Thyroid gland (tissue), 4 donors: ENCODE measurements around the gene LRFN3.
A peak's percentile ranks its signal among the peaks of the same experiment; 100 is the strongest.

Experiments used
- CTCF ChIP-seq, 6 experiments: fragments of 200-600 bp in 3 of 6; fragments of 450-650 bp in 3 of 6; sonication (generic) in 3 of 6; IDR thresholded peaks; one replicate each; pipeline ENCODE4 v1.5.1; 2016 to 2019; ENCODE audit warnings: antibody characterized with exemption in 6 of 6, mild to moderate bottlenecking in 2 of 6, inconsistent platforms in 1 of 6, moderate library complexity in 1 of 6
- POLR2A ChIP-seq, 2 donors: fragments of 450-650 bp; IDR thresholded peaks; one replicate each; pipeline ENCODE4 v1.6.1; 2017; ENCODE audit warnings: antibody characterized with exemption in 2 of 2, mild to moderate bottlenecking in 2 of 2, moderate library complexity in 1 of 2

- TF ChIP-seq POLR2A (IDR thresholded peaks at IDR 0.05) (peak in 1 of 2 donors; percentile 19), CTCF (IDR thresholded peaks at IDR 0.05) (no peak)
Observed at GRCh38 chr19:35903550-35904179, 32.5 kb upstream of the LRFN3 start.
